Skeletal muscle satellite cell (primary cell): ENCODE results near the gene ANO1.

Experiments
- H3K27me3 ChIP-seq: 2 replicates; pipeline ENCODE4 v1.7.0; 2013; ENCODE audit warnings: low read length; ENCODE audit not compliant: control insufficient read depth, insufficient read depth
- H3K36me3 ChIP-seq: 2 replicates; pipeline ENCODE4 v1.7.0; 2013; ENCODE audit warnings: mild to moderate bottlenecking, control low read depth, low read length; ENCODE audit not compliant: insufficient read depth
- H3K4me1 ChIP-seq: 2 replicates; pipeline ENCODE4 v1.7.0; 2013; ENCODE audit warnings: low read length; ENCODE audit not compliant: control insufficient read depth, insufficient read depth
- H3K4me2 ChIP-seq: 2 replicates; pipeline ENCODE4 v1.7.0; 2013; ENCODE audit warnings: mild to moderate bottlenecking, low read length
- H3K4me3 ChIP-seq: 2 replicates; pipeline ENCODE4 v1.7.0; 2013; ENCODE audit warnings: low read length
- H3K9ac ChIP-seq: 2 replicates; pipeline ENCODE4 v1.7.0; 2013; ENCODE audit warnings: mild to moderate bottlenecking, low read depth, low read length, moderate library complexity
- H3K9me3 ChIP-seq: replicated peaks from 2 replicates; pipeline ENCODE4 v1.7.0; 2013; ENCODE audit warnings: mild to moderate bottlenecking, control low read depth, low read length

The ANO1 gene

DNA sequence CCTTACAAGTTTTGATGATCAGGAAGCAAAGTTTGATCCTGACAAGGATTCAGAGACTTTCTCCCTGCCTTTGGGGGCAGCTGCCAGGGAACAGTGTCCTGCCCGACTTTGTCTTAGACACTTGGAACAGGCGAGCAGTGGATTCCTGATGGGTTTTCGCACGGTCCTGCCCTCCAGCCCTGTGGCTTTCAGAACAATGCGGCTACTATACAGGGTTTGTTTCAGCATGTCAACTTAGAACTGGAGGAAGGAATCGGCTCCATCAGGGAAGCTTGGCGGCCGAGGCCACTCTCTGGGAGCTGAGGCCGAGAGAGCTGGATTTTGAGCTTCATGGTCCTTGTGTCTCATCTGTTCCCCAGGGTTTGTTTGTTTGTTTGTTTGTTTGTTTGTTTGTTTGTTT, 11.5 kb downstream of the ANO1 start:
- peaks cover 31% of the 10 kb centered on the region for H3K27me3 ChIP-seq
- H3K36me3 ChIP-seq, result no peaks in the 10 kb centered on the region
- no peaks in the 10 kb centered on the region for H3K4me1 ChIP-seq
- no peaks in the 10 kb centered on the region for H3K9me3 ChIP-seq
- no peak overlapping the region for H3K4me2 ChIP-seq
- no peak overlapping the region for H3K4me3 ChIP-seq
- no peak overlapping the region for H3K9ac ChIP-seq

DNA sequence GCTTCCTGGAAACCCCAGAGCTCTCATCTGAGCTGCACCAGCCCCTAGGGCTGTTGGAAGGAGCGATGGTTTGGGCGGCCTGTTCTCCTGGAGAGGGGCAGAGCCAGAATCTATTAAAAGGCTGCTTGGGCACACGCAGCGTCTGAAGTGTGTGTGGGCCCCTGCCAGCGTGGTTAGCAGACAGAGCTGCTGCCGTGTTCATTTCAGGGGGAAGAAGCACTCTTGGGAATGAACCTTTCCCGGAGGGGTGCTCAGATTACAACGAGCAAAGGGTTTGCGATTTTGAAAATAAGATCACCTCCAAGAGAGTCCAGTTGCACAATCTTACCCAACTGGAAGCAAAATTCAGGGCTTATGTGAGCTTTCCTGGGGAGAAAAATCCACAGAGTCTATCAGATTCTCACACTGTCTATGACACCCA, 12.9 kb downstream of the ANO1 start:
- no peaks in the 10 kb centered on the region for H3K36me3 ChIP-seq
- no peak overlapping the region for H3K4me3 ChIP-seq
- no peaks in the 10 kb centered on the region for H3K4me1 ChIP-seq
- no peak overlapping the region for H3K4me2 ChIP-seq
- no peak overlapping the region for H3K9ac ChIP-seq
- no peaks in the 10 kb centered on the region for H3K9me3 ChIP-seq
- peaks cover 33% of the 10 kb centered on the region for H3K27me3 ChIP-seq

DNA sequence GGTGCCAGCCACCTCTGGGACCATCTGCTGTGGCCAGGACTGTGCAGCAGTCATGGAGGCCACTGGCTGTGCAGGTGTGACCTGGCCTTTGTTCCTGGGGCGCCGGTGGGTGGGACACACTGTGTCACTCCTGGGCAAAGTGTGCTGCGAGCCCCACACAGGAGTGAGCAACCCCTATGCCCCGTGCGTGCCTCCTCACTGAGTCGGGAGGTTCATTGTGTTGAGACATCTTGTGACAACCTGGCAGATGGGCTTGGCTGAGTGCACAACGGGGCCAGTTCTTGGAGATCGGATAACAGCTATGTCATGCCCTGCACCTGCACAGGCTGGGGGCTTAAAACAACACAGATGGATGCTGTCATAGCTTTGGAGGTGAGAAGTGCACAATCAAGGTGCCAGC, 13.5 kb downstream of the ANO1 start:
- Histone ChIP-seq H3K4me2 (no peak overlapping the region), H3K4me3 (no peak overlapping the region), H3K9me3 (no peaks in the 10 kb centered on the region), H3K27me3 (peaks cover 35% of the 10 kb centered on the region), H3K36me3 (no peaks in the 10 kb centered on the region), H3K4me1 (no peaks in the 10 kb centered on the region), H3K9ac (no peak overlapping the region)

DNA sequence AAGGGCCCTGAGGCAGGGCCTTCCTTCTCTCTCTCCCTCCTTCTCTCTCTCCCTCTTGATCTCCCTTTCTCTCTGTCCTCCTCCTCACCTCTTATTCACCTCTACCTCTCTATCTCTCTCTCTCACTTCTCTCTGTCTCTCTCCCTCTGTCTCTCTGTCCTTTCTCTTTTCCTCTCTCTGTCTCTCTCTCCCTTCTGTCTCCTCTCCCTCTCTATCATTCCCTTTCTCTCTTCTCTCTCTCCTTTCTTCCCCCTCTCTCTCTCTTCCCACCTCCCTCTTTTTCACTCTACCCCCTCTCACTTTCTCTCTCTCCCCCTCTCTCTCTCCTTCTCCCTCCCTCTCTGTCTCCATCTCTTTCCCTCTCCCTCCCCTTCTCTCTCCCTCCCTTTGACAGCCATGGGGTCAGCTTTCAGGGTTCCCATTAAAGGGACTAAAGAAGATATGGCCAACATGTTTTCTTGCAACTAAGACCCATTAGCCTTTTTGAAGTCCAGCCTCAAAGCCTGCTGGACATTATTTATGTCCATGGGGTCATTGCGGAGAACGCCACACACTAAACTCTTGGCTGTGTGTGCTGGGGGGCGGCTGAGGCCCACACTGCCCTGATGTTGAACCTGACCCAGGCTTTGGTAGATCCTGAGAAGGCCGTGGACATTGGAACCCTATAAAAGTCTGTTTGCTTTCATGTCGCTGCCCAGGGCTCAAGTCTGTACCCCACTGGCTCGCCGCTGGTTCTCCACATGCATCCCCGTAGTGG, 15.0 kb downstream of the ANO1 start:
- no peaks in the 10 kb centered on the region for H3K36me3 ChIP-seq
- H3K27me3 ChIP-seq, result peaks cover 43% of the 10 kb centered on the region
- no peaks in the 10 kb centered on the region for H3K4me1 ChIP-seq
- H3K9ac ChIP-seq, result no peak overlapping the region
- no peak overlapping the region for H3K4me3 ChIP-seq
- no peaks in the 10 kb centered on the region for H3K9me3 ChIP-seq
- H3K4me2 ChIP-seq, result no peak overlapping the region

DNA sequence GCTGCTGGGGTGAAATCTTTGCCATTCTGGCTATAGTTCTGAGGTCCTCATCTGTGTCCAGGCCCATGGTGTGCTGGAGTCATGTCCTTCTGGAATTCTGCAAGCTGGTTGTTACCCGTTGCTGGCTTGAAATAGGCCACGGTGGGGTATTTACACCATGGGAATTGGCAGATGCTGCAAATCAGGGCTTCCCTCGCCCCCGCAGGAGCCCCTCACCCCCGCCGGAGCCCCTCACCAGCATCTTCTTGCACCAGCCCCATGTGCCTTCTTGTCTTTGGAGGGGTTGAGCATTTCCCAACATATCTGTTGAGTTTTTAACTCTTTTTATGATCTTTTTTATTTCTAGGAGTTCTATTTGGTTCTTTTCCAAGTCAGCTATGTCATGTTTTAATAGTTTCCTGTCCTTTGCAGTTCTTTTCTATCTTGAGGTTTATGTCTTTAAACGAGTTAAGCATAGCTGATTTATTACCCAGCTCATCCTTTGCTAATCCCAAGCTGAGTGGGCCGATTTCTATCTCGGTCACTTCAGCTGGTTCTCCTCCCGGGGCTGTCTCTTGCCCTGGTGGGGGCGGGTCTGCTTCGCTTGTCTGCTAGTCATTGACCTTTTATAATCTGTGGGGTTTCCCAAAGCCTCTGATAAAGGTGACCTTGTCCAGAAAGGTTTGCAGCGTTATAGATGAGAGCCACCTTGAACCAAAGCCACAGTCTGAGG, 17.6 kb downstream of the ANO1 start:
- H3K9me3 ChIP-seq, result no peaks in the 10 kb centered on the region
- no peak overlapping the region for H3K9ac ChIP-seq
- no peaks in the 10 kb centered on the region for H3K4me1 ChIP-seq
- no peaks in the 10 kb centered on the region for H3K36me3 ChIP-seq
- H3K4me2 ChIP-seq, result no peak overlapping the region
- no peak overlapping the region for H3K4me3 ChIP-seq
- peaks cover 51% of the 10 kb centered on the region for H3K27me3 ChIP-seq

DNA sequence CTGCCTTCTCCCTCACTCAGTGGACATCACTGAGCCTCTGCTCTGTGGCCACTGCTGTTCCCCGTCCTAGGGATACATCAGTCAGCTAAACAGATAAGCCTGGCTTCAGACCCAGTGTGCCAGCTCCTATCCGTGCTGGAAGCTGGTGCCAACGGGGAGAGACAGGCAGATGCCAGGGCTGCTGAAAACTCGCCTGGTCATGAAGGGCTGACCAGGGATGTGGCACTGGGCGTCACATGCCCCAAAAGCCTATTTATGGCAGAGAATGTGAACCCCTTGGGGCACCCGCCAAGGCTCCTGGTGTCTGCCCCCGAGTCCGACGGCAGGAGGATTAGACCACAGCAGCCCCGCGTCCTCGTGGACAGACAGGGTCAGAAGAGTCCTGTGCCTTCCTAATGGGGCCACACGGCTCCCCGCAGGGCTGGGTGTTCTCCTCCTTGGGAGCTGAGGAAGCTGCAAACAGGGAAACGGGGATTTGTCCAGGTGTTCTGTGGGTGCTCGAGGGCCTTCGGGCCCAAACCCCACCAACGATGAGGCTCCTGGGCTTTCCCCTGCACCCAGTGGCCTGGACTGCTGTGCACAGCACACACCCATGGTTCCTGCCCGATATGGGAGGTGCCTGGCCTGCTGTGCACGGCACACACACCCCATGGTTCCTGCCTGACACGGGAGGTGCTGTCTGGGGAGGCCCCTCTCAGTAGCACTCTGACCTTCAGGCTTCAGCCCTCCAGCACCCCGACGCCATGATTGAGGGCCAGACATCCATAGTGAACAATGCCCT, 19.9 kb downstream of the ANO1 start:
- no peaks in the 10 kb centered on the region for H3K4me1 ChIP-seq
- no peak overlapping the region for H3K4me2 ChIP-seq

DNA sequence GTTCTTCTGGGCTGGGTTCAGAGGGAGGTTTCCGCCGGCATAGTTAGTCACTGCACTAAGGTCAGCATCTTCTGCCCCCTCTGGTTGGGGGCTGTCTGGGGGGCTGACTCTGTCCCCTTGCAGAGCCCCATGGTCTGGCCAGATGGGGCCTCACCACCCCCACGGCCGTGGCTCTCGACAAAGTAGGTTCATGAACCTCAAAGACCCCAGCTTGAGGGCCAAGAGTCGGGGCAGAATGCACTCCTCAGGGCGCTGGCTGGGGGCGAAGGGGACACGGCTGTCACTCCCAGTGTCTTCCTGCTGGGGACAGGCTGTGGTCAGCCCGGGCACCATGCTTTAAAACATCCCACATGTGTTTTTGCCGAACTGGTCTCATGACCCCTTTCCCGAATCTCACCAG, 20.8 kb downstream of the ANO1 start:
- Histone ChIP-seq H3K9ac (no peak overlapping the region), H3K9me3 (no peaks in the 10 kb centered on the region)

More for the DNA sequence above, 19.9 kb downstream of the ANO1 start:
- Histone ChIP-seq H3K9me3 (no peaks in the 10 kb centered on the region), H3K27me3 (peaks cover 47% of the 10 kb centered on the region), H3K4me3 (no peak overlapping the region), H3K9ac (no peak overlapping the region), H3K36me3 (no peaks in the 10 kb centered on the region)

DNA sequence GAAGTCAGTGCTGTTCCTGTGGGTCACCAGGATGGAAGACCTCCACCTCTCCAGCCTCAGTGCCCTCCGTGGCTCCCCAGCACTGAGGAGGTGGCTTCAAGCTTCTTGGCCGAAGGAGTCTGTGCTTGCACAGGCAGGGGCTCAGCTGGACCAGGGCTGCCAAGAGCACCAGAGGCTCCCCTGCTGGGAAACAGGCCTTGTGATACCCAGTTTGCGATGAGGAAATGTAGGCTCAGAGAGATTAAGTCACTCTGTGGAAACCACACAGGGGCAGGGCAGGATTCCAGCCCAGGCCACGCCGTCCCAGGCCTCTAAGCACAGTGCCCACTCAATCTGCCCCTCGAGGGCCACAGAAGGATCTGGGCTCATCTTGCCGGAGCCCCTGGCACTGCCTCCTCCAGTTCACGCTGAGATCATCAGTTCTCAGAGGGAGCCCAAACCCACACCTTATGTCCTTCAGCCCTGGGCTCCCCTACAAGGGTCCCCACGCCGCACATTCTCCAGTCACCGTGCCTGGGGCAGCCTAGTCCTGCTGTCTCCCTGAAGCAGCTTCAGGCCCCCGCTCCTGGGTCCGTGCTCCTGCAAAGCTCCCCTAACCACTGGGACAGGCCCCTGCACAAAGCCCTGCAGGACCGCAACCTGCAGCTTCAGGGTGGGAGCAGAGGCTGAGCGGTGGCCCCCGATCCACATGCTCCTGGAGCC, 21.6 kb downstream of the ANO1 start:
- Histone ChIP-seq H3K9ac (no peak overlapping the region), H3K4me3 (no peak overlapping the region)

More for the DNA sequence above, 20.8 kb downstream of the ANO1 start:
- H3K4me3 ChIP-seq, result no peak overlapping the region
- H3K27me3 ChIP-seq, result peaks cover 57% of the 10 kb centered on the region
- no peak overlapping the region for H3K4me2 ChIP-seq
- H3K4me1 ChIP-seq, result no peaks in the 10 kb centered on the region
- no peaks in the 10 kb centered on the region for H3K36me3 ChIP-seq

DNA sequence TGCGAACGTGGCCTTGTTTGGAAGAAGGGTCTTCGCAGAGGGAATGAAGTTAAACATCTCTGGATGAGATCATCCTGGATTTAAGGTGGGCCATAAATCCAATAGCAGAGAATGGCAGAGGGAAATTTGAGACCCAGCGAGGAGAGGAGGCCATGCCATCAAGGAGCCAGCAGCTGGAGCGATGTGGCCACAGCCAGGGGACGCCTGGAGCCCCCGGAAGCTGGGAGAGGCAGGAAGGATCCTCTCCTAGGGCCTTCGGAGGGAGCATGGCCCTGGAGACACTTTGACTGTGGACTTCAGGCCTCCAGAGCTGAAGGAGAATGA, 22.1 kb downstream of the ANO1 start:
- H3K4me1 ChIP-seq, result no peaks in the 10 kb centered on the region

More for the DNA sequence above, 21.6 kb downstream of the ANO1 start:
- Histone ChIP-seq H3K4me2 (no peak overlapping the region), H3K27me3 (peaks cover 62% of the 10 kb centered on the region), H3K36me3 (no peaks in the 10 kb centered on the region), H3K9me3 (no peaks in the 10 kb centered on the region), H3K4me1 (no peaks in the 10 kb centered on the region)

DNA sequence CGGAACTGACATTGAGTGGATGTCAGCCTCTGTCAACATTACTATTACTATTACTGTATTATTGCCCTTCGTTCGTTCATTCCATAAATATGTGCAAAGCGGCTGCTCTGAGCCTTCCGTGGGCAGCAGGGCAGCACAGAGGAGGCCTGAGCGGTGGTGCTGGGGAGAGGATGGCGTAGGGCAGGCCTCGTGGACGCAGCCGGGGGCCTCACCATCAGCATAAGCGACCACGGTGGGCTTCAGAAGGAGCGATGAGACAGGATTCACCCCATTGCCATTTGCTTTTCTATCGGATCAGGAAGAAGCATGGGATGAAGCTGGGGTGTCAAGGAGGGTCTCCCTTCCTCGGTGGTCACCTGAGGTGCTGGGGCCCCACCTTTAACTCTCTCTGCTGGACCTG, 22.7 kb downstream of the ANO1 start:
- no peak overlapping the region for H3K4me3 ChIP-seq
- H3K36me3 ChIP-seq, result no peaks in the 10 kb centered on the region
- H3K9me3 ChIP-seq, result no peaks in the 10 kb centered on the region
- no peak overlapping the region for H3K4me2 ChIP-seq
- H3K4me1 ChIP-seq, result no peaks in the 10 kb centered on the region
- H3K9ac ChIP-seq, result no peak overlapping the region
- H3K27me3 ChIP-seq, result peaks cover 72% of the 10 kb centered on the region

More for the DNA sequence above, 22.1 kb downstream of the ANO1 start:
- H3K9me3 ChIP-seq, result no peaks in the 10 kb centered on the region
- H3K27me3 ChIP-seq, result peaks cover 67% of the 10 kb centered on the region
- no peak overlapping the region for H3K4me2 ChIP-seq
- no peak overlapping the region for H3K9ac ChIP-seq
- H3K4me3 ChIP-seq, result no peak overlapping the region
- H3K36me3 ChIP-seq, result no peaks in the 10 kb centered on the region
